Activated CD8-positive, alpha-beta T cell treated with anti-CD3 and anti-CD28 coated beads for 36 hours (primary cell): ENCODE measurements around the gene GNG8. TPM values are rescaled to one million over a fixed set of nuclear protein-coding genes. Genes with fewer than 3 reads are reported as not detected.
A peak's percentile ranks its signal among the peaks of the same experiment; 100 is the strongest.

Experiments
- ATAC-seq: fragments of 200-7000 bp; cut with Tn5 transposase; one replicate; pipeline ENCODE4 v1.10.0; 2021; ENCODE audit warnings: mild to moderate bottlenecking, moderate library complexity
- CTCF ChIA-PET: fragments of 350-600 bp; sonication (Branson Sonifier 250); formaldehyde crosslinking; loops from one replicate; lab custom pipeline; 2021; ENCODE audit warnings: antibody characterized with exemption; lab: Charles Lee
- POLR2A ChIA-PET: fragments of 350-600 bp; sonication (Branson Sonifier 250); formaldehyde crosslinking; loops from one replicate; lab custom pipeline; 2021; ENCODE audit warnings: antibody characterized with exemption; lab: Charles Lee
- DNase-seq: peaks from one replicate; pipeline ENCODE4 v3.0.0-alpha.2; 2020
- H3K27ac Mint-ChIP-seq: one replicate; pipeline ENCODE4 v1.8.0; 2021; ENCODE audit warnings: mild to moderate bottlenecking, mixed read lengths
- H3K27me3 Mint-ChIP-seq: one replicate; pipeline ENCODE4 v1.8.0; 2021; ENCODE audit warnings: mixed read lengths
- H3K36me3 Mint-ChIP-seq: one replicate; pipeline ENCODE4 v1.8.0; 2021; ENCODE audit warnings: low read depth, mixed read lengths
- H3K4me1 Mint-ChIP-seq: one replicate; pipeline ENCODE4 v1.8.0; 2021; ENCODE audit warnings: low read depth, mixed read lengths
- H3K4me3 Mint-ChIP-seq: one replicate; pipeline ENCODE4 v1.8.0; 2021; ENCODE audit warnings: mild to moderate bottlenecking, moderate library complexity, mixed read lengths
- H3K9me3 Mint-ChIP-seq: one replicate; pipeline ENCODE4 v1.8.0; 2021; ENCODE audit warnings: mixed read lengths
- intact Hi-C: fragments of 100-400 bp; cut with micrococcal nuclease; formaldehyde crosslinking; loops from one replicate; pipeline ENCODE4 v1.10.0; 2022
- total RNA-seq, 2 experiments: library from RNA; stranded (reverse); gene quantifications; one replicate each; pipeline ENCODE4 v1.2.3, GENCODE V29; 2021
- TF ChIP-seq, protein P1 (sequence below): fragments of 200-600 bp; IDR thresholded peaks from one replicate; pipeline ENCODE4 v1.8.0; 2022; ENCODE audit warnings: antibody characterized with exemption, mild to moderate bottlenecking

The GNG8 gene
- total RNA-seq = 10 to 100 TPM; 33.0 to 45.4 TPM

- POLR2A ChIA-PET = interaction anchor here (1.1 to 1.7 kb wide), 4 partner anchors 14 to 113 kb away, joined by 3 to 7 read pairs (median 5); no protein-coding TSS in a partner anchor
- peak within 1 kb of the TSS; percentile 71 for H3K27ac Mint-ChIP-seq
These were observed at the start of gene GNG8 for GRCh38 chr19:46635920-46636761. Gene GNG8, minus strand, starts transcription at chr19:46636202. Its CDS starts 1,520 bp downstream, at chr19:46634682.

DNA sequence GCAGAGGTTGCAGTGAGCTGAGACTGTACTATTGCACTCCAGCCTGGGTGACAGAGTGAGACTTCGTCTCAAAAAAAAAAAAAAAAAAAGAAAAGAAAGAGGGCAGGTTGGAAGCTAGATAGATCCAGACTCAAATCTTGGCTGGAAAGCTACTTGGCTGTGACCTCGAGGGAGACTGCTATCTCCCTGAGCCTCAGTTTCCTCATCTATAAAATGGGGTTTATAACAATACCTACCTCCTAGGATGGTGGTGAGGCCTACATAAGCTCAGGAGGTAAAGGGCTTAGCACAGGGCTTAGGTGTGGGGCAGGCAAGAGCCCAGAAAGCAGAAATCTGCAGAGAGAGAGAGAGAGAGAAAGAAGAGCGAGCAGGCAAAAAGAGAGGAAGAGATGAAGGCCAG is 49.2 kb upstream of the GNG8 start:
- intact Hi-C loops = no loop called here
- ATAC-seq = no peak
- no peak for DNase-seq
- TF ChIP-seq, protein P1, sequence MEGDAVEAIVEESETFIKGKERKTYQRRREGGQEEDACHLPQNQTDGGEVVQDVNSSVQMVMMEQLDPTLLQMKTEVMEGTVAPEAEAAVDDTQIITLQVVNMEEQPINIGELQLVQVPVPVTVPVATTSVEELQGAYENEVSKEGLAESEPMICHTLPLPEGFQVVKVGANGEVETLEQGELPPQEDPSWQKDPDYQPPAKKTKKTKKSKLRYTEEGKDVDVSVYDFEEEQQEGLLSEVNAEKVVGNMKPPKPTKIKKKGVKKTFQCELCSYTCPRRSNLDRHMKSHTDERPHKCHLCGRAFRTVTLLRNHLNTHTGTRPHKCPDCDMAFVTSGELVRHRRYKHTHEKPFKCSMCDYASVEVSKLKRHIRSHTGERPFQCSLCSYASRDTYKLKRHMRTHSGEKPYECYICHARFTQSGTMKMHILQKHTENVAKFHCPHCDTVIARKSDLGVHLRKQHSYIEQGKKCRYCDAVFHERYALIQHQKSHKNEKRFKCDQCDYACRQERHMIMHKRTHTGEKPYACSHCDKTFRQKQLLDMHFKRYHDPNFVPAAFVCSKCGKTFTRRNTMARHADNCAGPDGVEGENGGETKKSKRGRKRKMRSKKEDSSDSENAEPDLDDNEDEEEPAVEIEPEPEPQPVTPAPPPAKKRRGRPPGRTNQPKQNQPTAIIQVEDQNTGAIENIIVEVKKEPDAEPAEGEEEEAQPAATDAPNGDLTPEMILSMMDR = no peak
- no peak overlapping the region for H3K4me3 Mint-ChIP-seq
- H3K36me3 Mint-ChIP-seq = peaks cover 38% of the 10 kb centered on the region
- no peaks in the 10 kb centered on the region for H3K9me3 Mint-ChIP-seq
- no peaks in the 10 kb centered on the region for H3K4me1 Mint-ChIP-seq
- POLR2A ChIA-PET = no interaction called here
- peak overlapping the region; percentile 58 for H3K27ac Mint-ChIP-seq
- H3K27me3 Mint-ChIP-seq = no peaks in the 10 kb centered on the region
- CTCF ChIA-PET = interaction anchor here (3.4 kb wide), 1 partner anchor 19 kb away, joined by 18 read pairs; no protein-coding TSS in a partner anchor

More at GRCh38 chr19:46635920-46636761, at the start of gene GNG8:
- intact Hi-C loops = no loop called here
- H3K36me3 Mint-ChIP-seq = peaks cover 14% of the 10 kb centered on the region
- H3K9me3 Mint-ChIP-seq = no peaks in the 10 kb centered on the region
- H3K27me3 Mint-ChIP-seq = peaks cover 3% of the 10 kb centered on the region
- H3K4me1 Mint-ChIP-seq = peaks cover 22% of the 10 kb centered on the region
- ATAC-seq (no peak), DNase-seq (peak; percentile 67)
- CTCF ChIA-PET = interaction anchor here (0.5 to 2.0 kb wide), 5 partner anchors 21 to 107 kb away, joined by 3 to 16 read pairs (median 4); partner anchors contain the start of gene DACT3
- H3K4me3 Mint-ChIP-seq = peak within 1 kb of the TSS; percentile 76
- TF ChIP-seq, protein P1 = no peak

DNA sequence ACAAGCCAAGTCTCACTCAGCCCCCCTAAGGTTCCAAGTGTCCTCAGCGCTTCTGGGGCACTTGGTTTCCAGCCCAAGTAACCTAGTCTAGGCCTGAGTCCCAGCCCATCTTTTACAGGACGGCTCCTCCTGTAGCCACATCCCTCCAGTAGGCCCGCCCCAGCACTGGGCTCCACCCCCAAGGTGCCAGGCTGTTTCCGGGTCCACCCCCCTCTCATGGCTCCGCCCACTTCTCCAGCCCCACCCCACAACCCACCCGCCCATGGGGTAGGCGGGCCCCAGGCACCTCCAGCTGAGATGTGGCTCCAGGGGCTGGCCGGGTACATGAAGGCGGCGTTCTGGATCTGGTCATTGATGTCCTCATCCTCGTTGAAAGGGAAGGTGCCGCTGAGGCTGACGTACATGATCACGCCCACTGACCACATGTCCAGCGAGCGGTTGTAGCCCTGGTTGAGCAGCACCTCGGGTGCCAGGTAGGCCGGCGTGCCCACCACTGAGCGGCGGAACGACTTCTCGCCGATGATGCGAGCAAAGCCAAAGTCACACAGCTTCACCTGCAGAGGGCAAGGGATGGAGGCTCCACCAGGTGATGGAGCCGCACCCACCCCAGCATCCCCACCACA is 42.2 kb upstream of the GNG8 start:
- ChIA-PET CTCF (interaction anchor here (1.5 kb wide), 1 partner anchor 26 kb away, joined by 4 read pairs; no protein-coding TSS in a partner anchor), POLR2A (interaction anchor here (1.0 to 1.3 kb wide), 2 partner anchors 17 to 76 kb away, joined by 3 to 4 read pairs; partner anchors contain the start of gene CALM3)
- H3K4me1 Mint-ChIP-seq = peaks cover 6% of the 10 kb centered on the region
- intact Hi-C loops = no loop called here
- H3K36me3 Mint-ChIP-seq = peaks cover 55% of the 10 kb centered on the region
- no peaks in the 10 kb centered on the region for H3K9me3 Mint-ChIP-seq
- TF ChIP-seq, protein P1 = no peak
- peak; percentile 97 for ATAC-seq
- H3K27ac Mint-ChIP-seq = peak overlapping the region; percentile 56
- H3K27me3 Mint-ChIP-seq = no peaks in the 10 kb centered on the region
- peak; percentile 80 for DNase-seq
- H3K4me3 Mint-ChIP-seq = no peak overlapping the region

- Mint-ChIP-seq H3K27ac (no peak overlapping the region), H3K4me1 (peaks cover 6% of the 10 kb centered on the region), H3K27me3 (no peaks in the 10 kb centered on the region), H3K9me3 (no peaks in the 10 kb centered on the region), H3K36me3 (peaks cover 50% of the 10 kb centered on the region), H3K4me3 (no peak overlapping the region)
- TF ChIP-seq, protein P1 = no peak
- DNase-seq = no peak
- ChIA-PET CTCF (interaction anchor here (0.6 to 1.6 kb wide), 4 partner anchors 13 to 542 kb away, joined by 3 to 6 read pairs (median 4); no protein-coding TSS in a partner anchor), POLR2A (interaction anchor here (0.5 to 2.1 kb wide), 4 partner anchors 13 to 98 kb away, joined by 3 to 8 read pairs (median 4); no protein-coding TSS in a partner anchor)
- intact Hi-C loops = no loop called here
- no peak for ATAC-seq
These were observed 38.6 kb upstream of the GNG8 start for GRCh38 chr19:46674416-46675178.
